Measurements from ENCODE around the gene ITM2C.

Gene ITM2C

DNA sequence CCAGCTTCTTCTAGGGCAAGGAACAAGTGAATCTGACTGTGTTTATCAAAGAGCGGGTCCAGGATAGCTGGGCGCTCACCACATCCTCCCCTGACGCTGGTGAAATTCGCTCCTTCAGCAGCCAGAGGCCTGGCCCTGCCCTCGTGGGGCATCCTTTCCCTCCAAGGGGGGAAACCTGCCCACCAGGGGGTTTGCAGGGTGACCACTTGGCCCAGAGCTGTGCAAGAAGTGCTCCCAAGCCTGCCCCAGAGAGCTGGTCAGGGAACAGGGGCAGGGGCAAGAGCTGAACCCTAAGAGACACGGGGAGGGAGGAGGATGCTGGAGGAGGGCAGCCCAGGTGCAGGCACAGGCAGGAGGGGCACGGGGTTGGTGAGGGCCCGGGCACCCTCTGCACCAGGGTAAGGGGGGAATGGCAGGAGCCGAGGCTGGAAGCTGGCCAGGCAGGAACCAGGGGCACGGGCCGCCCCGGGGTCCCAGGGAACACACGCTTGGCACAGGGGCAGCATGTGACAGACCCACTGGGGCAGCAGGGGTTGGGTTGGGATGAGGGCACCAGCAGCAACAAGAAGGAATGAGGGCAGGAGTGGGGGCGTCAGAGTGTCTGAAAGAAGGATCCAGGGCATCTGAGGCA is 63.1 kb downstream of the ITM2C start:
- DNase-seq (ENCODE audit: low spot score): no peak

Measured in ecto neural progenitor cell (in vitro differentiated cells).